LNCAP (cell line): ENCODE results near the gene MRTO4.

Source experiments
- CTCF ChIP-seq: fragments of 450-650 bp; IDR thresholded peaks from 2 replicates; pipeline ENCODE4 v1.5.1; 2017; ENCODE audit warnings: mild to moderate bottlenecking

The MRTO4 gene

GRCh38 chr1:19208710-19209438 is 42.7 kb upstream of the MRTO4 start:
- no peak for TF ChIP-seq CTCF

GRCh38 chr1:19209439-19209989 is 42.1 kb upstream of the MRTO4 start:
- no peak for TF ChIP-seq CTCF

DNA sequence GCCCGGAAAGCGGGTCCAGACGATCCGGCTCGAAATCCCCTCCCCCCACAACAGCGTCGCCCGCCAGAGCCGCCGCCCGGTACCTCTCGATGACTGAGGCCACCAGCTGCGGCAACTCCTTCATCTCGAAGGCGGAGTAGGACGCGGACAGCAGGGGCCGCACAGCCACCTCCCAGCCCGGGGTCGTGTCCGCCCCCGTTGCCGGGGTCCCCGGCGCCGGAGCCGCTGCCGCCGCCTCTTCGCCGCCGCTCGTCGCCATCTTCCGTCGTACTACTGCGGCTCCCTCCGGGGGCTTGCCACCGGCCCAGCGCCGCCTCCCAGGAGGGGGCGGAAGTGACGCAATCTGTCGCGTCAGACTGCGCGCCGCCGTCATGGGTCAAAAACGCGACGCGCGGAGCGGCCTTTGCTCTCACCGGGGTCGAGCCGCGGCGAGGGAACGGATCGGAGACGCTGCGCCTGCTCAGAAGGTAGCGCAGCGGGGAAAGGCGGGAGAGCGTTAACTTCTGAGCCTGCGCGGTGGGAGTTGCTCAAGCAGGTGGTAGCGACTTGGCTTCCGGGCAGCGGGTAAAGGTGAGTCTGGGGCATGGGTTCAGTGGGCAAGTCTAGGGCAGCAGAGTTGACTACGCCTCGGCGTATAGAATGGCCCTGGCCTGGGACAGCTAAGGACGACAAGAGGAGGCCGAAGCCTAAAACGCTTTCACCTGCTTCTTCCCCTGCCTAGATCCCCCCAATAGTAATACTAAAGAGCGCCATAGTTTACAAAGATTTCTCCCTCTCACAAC is 41.4 kb upstream of the MRTO4 start, which contains the start of gene UBR4:
Gene UBR4, minus strand, starts transcription at position 277 of the 782 bp plus-strand sequence. Its CDS starts 18 bp downstream, at position 259.
- no peak for TF ChIP-seq CTCF

GRCh38 chr1:19210772-19211549 is 40.6 kb upstream of the MRTO4 start:
- TF ChIP-seq CTCF = no peak

- TF ChIP-seq CTCF = no peak
These were observed 39.4 kb upstream of the MRTO4 start for GRCh38 chr1:19212167-19212566.

DNA sequence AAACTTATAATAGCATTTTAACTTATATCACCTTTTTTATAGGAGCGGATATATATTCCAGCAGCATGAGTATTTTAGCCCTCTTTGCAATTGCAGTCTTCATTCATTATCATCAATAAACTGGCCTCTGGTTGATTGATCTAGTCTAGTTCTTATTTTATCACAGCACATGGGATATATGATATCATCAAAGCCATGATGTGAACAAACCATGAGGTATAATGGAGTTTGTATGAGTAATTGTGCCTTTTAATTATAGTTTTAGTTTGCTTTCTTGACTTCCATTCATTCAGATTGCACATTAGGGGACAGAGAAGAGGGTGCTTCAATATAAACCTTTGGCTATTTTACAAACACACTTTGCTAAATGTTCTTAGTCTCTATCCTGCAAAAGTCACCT is 38.0 kb upstream of the MRTO4 start:
- TF ChIP-seq CTCF = no peak

DNA sequence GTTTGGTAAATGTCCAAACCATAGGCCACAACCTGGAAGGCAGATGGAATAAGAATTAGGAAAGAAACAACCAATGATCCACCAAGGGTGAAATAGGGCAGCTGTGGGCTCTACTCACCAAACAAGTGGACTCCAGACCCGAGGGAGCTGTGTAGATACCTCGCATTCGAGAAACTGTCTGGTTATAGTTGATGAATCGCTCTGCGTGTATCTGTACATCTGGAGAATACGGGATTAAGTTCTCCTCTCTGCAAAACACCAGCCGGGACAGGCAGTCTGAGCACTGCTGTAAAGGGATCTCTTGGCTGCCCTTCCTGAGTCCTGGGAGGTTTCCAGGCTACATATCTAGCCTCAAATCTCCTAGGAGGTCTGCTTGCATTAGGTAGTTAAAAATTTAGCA is 32.2 kb upstream of the MRTO4 start:
- no peak for TF ChIP-seq CTCF
